ENCODE data around the gene BEGAIN. TPM values are rescaled to one million over a fixed set of nuclear protein-coding genes. Genes with fewer than 3 reads are reported as not detected.

BEGAIN gene
- total RNA-seq, 4 donors from 2014 or later, result 2.6 to 16.5 (median 4.4) TPM; not detected in 1

DNA sequence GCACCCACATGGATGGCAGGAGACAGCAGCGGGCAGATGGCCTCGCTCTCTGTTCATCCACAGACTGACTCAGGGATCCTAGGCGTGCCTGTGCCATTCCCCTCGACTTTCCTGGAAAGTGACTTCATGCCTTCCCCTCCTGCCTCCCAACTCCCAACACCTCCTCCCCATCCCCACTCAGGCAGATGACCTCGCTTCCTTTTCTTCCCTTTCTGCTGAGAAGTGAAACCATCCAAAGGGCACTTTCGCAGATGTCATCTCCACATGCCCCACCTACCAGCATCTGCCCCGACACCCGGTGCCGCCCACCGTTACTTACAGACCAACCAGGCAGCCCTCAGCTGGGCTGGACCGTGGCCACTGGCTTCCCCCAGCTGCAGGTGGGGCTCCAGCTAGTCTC is 29.6 kb downstream of the BEGAIN start:
- Histone ChIP-seq H3K27ac (no peak overlapping the region), H3K27me3 (no peaks in the 10 kb centered on the region), H3K9me3 (no peaks in the 10 kb centered on the region), H3K4me3 (no peak overlapping the region), H3K36me3 (no peaks in the 10 kb centered on the region), H3K4me1 (no peaks in the 10 kb centered on the region)
- intact Hi-C loops (cut with DNase I; ENCODE audit: low total_unique reads), result no loop called here
- no peak for TF ChIP-seq POLR2A (IDR thresholded peaks at IDR 0.05)
- TF ChIP-seq, protein P1, sequence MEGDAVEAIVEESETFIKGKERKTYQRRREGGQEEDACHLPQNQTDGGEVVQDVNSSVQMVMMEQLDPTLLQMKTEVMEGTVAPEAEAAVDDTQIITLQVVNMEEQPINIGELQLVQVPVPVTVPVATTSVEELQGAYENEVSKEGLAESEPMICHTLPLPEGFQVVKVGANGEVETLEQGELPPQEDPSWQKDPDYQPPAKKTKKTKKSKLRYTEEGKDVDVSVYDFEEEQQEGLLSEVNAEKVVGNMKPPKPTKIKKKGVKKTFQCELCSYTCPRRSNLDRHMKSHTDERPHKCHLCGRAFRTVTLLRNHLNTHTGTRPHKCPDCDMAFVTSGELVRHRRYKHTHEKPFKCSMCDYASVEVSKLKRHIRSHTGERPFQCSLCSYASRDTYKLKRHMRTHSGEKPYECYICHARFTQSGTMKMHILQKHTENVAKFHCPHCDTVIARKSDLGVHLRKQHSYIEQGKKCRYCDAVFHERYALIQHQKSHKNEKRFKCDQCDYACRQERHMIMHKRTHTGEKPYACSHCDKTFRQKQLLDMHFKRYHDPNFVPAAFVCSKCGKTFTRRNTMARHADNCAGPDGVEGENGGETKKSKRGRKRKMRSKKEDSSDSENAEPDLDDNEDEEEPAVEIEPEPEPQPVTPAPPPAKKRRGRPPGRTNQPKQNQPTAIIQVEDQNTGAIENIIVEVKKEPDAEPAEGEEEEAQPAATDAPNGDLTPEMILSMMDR (IDR thresholded peaks at IDR 0.05), result no peak
- no peak for DNase-seq

DNA sequence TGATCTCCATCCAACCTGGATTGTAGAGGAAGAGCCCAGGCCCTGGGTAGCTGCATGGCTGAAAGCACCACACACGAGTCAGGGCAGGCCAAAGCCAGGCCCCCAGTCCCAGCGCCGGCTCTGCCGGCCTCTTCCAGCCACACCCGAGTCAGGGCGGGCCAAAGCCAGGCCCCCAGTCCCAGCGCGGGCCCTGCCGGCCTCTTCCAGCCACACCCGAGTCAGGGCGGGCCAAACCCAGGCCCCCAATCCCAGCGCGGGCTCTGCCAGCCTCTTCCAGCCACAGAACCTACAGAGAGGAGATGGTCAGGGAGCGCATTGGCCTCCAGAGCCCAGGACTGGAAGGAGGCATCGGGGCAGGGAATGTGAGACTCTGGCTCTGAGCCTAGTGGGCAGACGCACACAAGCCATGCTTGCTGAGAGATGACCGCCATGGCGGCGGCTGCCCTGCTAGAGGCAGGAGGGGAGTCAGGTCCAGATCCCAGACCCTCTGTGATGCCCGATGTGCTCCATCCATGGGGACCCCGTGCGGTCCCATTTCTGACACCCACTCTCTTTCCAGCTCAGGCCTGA is 30.2 kb downstream of the BEGAIN start:
- TF ChIP-seq, protein P1 (IDR thresholded peaks at IDR 0.05), result no peak
- TF ChIP-seq POLR2A (IDR thresholded peaks at IDR 0.05), result no peak
- intact Hi-C loops (cut with DNase I; ENCODE audit: low total_unique reads), result no loop called here
- no peak overlapping the region for H3K4me3 ChIP-seq

DNA sequence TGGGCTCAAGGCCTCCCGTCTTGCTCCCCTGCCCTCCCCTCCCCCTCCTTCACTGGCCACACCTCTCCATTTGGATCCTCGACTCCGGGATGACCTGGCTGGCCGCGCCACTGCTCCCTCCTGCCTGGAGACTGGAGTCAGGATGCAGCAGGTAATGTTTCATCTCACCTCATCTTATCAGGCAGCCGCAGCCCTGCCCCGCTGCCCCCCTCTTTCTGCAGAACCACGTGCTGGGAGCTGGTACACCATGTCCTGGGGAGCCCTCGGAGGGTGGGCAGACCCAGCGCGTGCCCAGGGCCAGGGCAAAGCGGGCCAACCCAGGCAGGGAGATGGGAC is 31.1 kb downstream of the BEGAIN start:
- Histone ChIP-seq H3K27ac (no peak overlapping the region), H3K9me3 (no peaks in the 10 kb centered on the region), H3K4me3 (no peak overlapping the region), H3K4me1 (no peaks in the 10 kb centered on the region), H3K36me3 (no peaks in the 10 kb centered on the region), H3K27me3 (no peaks in the 10 kb centered on the region)
- DNase-seq, result no peak
- TF ChIP-seq, protein P1 (IDR thresholded peaks at IDR 0.05), result no peak
- TF ChIP-seq POLR2A (IDR thresholded peaks at IDR 0.05), result no peak
- intact Hi-C loops (cut with DNase I; ENCODE audit: low total_unique reads), result no loop called here

More for the DNA sequence above, 30.2 kb downstream of the BEGAIN start:
- no peaks in the 10 kb centered on the region for H3K27me3 ChIP-seq
- H3K27ac ChIP-seq, result no peak overlapping the region
- no peaks in the 10 kb centered on the region for H3K36me3 ChIP-seq
- no peaks in the 10 kb centered on the region for H3K9me3 ChIP-seq
- DNase-seq, result no peak
- no peaks in the 10 kb centered on the region for H3K4me1 ChIP-seq

DNA sequence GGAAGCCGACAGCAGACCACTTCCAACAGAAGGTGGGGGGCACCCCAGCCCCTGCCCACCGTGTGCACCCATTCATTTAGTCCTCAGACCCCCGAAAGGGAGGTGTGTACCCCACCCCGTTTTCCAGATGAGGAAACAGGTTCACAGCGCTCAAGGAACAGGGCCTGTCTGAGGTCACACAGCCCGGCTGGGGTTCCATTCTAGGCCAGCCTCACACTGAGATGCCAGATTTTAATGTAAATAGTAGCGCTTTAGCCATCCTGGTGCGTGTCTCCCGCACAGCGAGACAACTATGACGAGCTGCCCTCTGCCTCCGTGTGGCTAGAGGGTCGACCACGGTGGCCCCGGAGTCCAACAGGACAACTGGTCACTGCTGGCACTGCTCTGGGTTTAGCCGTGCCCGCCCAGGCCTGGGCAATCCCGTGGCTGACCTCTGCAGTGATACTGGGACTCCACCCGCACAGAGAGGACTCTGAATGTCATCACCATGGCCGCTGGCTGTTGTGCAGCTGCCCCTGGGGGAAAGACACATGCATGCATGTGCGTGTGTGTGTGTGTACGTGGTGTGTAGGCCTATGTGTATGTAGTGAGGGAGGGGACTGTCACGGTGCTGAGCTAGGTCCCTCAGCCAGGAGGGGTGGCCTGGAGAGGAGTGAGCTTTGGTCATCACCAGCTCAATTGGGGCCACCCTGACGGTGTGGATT is 31.6 kb downstream of the BEGAIN start:
- DNase-seq, result no peak
- Histone ChIP-seq H3K27ac (no peak overlapping the region), H3K36me3 (no peaks in the 10 kb centered on the region), H3K4me1 (no peaks in the 10 kb centered on the region), H3K27me3 (no peaks in the 10 kb centered on the region), H3K9me3 (no peaks in the 10 kb centered on the region), H3K4me3 (no peak overlapping the region)
- intact Hi-C loops (cut with DNase I; ENCODE audit: low total_unique reads), result no loop called here
- TF ChIP-seq, protein P1 (IDR thresholded peaks at IDR 0.05), result no peak
- no peak for TF ChIP-seq POLR2A (IDR thresholded peaks at IDR 0.05)

DNA sequence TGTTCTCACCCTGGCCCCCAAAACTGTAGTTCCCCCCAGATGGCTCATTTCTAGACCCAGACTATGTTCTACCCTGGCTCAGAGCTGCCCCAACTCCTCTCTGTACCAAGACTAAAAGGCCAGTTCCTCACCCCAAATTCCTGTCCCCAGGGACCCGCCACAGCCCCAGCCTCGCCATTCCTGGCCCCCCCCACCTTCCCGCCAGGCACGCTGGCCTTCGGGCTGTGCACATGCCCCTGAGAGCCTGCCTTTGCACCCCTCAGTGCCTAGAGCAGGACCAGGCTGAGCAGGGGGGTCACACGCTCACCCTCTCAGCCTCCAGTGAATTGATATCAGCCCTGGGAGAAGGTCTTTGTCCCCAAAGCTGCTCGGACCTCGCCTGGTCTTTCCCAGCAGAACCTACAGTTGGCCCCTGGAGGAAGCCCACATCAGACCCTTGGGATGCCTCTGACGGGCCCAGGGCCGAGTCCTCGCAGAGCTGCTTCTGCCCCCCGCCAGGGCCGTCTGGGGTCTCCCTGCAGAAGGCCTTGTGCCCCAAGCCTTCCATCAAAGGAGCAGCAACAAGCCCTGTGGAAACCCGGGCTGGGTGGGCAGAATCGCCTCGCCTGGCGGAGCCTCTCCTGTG is 32.4 kb downstream of the BEGAIN start:
- H3K27me3 ChIP-seq, result no peaks in the 10 kb centered on the region
- no peaks in the 10 kb centered on the region for H3K36me3 ChIP-seq
- no peaks in the 10 kb centered on the region for H3K4me1 ChIP-seq
- no peaks in the 10 kb centered on the region for H3K9me3 ChIP-seq
- H3K27ac ChIP-seq, result peak overlapping the region in 1 of 2 donors; percentile 48
- DNase-seq, result no peak
- TF ChIP-seq, protein P1 (IDR thresholded peaks at IDR 0.05), result no peak
- no peak for TF ChIP-seq POLR2A (IDR thresholded peaks at IDR 0.05)
- intact Hi-C loops (cut with DNase I; ENCODE audit: low total_unique reads), result no loop called here
- no peak overlapping the region for H3K4me3 ChIP-seq
